Measurements from ENCODE around the gene CLDN16.

- TF ChIP-seq EZH2 (IDR thresholded peaks at IDR 0.05; ENCODE audit: insufficient read depth, poor library complexity, severe bottlenecking), result no peak
- no peak for TF ChIP-seq EZH2phosphoT487 (IDR thresholded peaks at IDR 0.05; ENCODE audit: insufficient read depth, low read depth)
These were observed 19.1 kb upstream of the CLDN16 start for GRCh38 chr3:190368881-190369280.

All from GM23248 (cell line).